Epithelial cell of umbilical artery (primary cell): ENCODE results near the gene IDE. TPM values are rescaled to one million over a fixed set of nuclear protein-coding genes. Genes with fewer than 3 reads are reported as not detected.

Source experiments
- total RNA-seq: library from RNA; depleted of rRNA; stranded (reverse); fragments of >200 nt; gene quantifications from 2 replicates; pipeline ENCODE4 v1.2.3, GENCODE V29; 2014

The IDE gene
- 25.0 and 33.4 TPM in 2 replicates for total RNA-seq

DNA sequence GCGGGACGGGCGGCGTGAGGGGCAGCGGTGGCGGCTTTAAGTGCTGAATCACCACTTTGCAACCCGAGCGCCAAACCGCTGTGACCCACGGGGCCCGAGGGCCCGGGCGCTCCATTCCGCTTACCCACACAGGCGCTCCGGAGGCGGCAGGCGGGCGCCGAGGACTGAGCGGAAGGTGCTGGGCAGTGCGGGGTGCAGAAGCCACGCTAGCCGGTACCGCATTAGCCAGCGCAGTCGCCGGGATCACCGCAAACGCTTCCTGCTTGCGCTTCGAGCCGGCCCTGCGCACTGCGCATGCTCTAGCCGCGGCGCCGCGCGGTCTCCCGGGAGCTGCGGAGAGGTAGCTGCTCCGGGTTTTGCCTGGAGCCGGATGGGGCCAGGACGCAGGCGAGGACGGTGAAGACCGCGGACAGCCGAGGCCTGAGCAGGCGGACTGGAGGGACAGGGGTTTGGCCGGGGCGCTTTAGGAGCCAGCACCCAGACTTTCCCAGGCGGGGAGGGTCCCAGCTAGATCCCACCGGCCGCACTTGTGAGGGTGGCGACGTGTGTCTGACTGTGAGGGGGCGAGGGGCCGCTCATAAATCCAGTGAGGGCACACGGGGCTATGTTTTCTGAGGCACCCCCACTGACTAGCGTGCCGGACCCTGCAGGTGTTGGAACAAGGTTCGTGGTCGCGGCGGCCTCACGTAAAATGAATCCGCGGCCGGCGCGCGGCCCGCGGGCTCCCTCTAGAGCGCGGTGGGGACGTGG lies at the start of gene IDE:
TSS of gene IDE (minus strand) at position 296 of the 750 bp plus-strand sequence. CDS start at position 222, 74 bp downstream.

DNA sequence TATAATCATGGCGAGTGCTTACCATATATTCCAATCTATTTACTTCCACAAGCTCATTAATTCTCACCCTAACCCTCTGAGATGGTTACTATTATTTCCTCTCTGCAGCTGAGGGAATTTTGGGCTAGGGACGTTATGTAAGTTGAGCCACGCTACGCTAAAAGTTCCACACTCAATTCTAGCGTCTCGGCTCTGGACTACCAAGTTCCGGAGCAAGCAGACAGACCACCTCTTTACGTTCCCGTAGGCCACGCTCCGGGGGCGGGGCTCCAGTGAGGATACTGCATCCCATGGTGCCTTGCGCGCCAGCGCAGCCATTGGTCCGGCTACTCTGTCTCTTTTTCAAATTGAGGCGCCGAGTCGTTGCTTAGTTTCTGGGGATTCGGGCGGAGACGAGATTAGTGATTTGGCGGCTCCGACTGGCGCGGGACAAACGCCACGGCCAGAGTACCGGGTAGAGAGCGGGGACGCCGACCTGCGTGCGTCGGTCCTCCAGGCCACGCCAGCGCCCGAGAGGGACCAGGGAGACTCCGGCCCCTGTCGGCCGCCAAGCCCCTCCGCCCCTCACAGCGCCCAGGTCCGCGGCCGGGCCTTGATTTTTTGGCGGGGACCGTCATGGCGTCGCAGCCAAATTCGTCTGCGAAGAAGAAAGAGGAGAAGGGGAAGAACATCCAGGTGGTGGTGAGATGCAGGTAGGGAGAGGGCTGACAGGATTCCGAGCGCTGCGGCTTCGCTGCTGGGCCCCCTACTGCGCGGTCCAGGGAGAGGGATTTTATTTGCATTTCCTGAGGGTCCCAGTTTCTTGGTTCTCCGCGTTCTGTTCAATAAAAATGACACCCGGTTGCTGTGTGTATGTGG lies 19.1 kb upstream of the IDE start, which contains the start of gene KIF11:
TSS of gene KIF11 (plus strand) at position 370 of the 858 bp plus-strand sequence. CDS start at position 616, 246 bp downstream.

Other genes with a start within 250 kb of the IDE start
- 26.0 and 37.4 TPM in 2 replicates for gene KIF11, start 19.0 kb upstream of the IDE start, total RNA-seq
- gene HHEX, start 115.9 kb upstream of the IDE start, total RNA-seq = 35.1 and 48.2 TPM in 2 replicates